Panc1 (cell line): ENCODE results near the gene NKAIN2.

Experiments used
- CTCF ChIP-seq: fragments of 450-650 bp; IDR thresholded peaks from 2 replicates; pipeline ENCODE4 v1.5.1; 2017; ENCODE audit warnings: mild to moderate bottlenecking
- POLR2AphosphoS5 ChIP-seq: IDR thresholded peaks from 2 replicates; pipeline ENCODE4 v1.6.1; 2012; ENCODE audit warnings: mild to moderate bottlenecking, low read depth, low read length, moderate library complexity

GRCh38 chr6:123812621-123813020, 9.0 kb downstream of the NKAIN2 start:
- no peak for TF ChIP-seq CTCF
- TF ChIP-seq POLR2AphosphoS5: no peak
